GM23248 (cell line): ENCODE results near the gene ZMIZ1.

Experiments
- EZH2 ChIP-seq: fragments of 200-600 bp; sonication (generic); IDR thresholded peaks from 2 replicates; pipeline ENCODE4 v1.6.1; 2018; ENCODE audit warnings: antibody characterized with exemption, mild to moderate bottlenecking; ENCODE audit not compliant: insufficient read depth, poor library complexity, severe bottlenecking
- EZH2phosphoT487 ChIP-seq: fragments of 200-600 bp; sonication (generic); IDR thresholded peaks from 2 replicates; pipeline ENCODE4 v1.6.1; 2018; ENCODE audit warnings: antibody characterized with exemption, moderate library complexity, mild to moderate bottlenecking, low read depth; ENCODE audit not compliant: insufficient read depth

DNA sequence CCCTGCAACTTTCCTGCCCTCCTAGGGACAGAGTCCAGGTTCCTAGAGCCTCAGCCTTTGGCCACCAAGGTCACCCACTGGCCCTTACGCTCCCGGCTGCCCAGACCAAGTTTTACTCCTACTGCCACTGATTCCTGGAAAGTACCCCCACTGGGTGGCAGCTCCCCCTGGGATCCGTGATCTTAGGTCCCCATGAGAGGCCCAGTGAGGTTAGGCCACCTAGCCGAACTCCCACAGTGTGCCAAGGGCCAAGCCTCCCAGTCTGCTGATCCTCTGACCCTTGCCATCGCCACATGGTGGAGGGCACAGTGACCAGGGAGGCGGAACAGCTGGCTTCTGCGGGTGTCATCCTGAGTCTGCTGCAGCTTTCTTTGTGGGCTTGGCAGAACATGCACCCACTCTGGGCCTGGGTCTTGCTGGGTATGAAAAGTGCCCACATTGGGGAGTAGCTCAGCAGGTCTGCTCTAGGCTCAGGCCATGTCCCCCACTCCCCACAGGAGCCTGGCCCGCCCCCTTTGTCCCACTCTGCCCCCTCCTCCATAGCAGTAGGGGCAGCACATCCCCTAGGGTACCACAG lies 238.0 kb downstream of the ZMIZ1 start:
- TF ChIP-seq EZH2phosphoT487 (no peak), EZH2 (no peak)
